ENCODE results near the gene ANXA6. TPM values are rescaled to one million over a fixed set of nuclear protein-coding genes. Genes with fewer than 3 reads are reported as not detected.
"Not testable (repeated sequence)": the region's sequence is repeated elsewhere in the genome, so short reads cannot be mapped to it uniquely, and the experiment has no call there.

Gene ANXA6
- total RNA-seq (2014; rRNA removed; shearing (Covaris generic)) = 424 and 507 TPM in 2 replicates

GRCh38 chr5:151157426-151158286 is at the start of gene ANXA6:
Gene ANXA6 (minus strand): TSS chr5:151157779. CDS start chr5:151147901, 9,878 bp downstream.
- DNase-seq (ENCODE audit: low spot score) = peak; percentile 77

GRCh38 chr5:151205411-151205810 is 47.8 kb upstream of the ANXA6 start:
- no peak for DNase-seq (ENCODE audit: low spot score)

- DNase-seq (ENCODE audit: low spot score) = no peak
Observed at GRCh38 chr5:151204051-151204450, 46.5 kb upstream of the ANXA6 start.

GRCh38 chr5:151202381-151203139 is 45.0 kb upstream of the ANXA6 start:
- DNase-seq (ENCODE audit: low spot score) = peak; percentile 92

GRCh38 chr5:151200913-151201595 is 43.5 kb upstream of the ANXA6 start:
- DNase-seq (ENCODE audit: low spot score) = no peak

GRCh38 chr5:151199581-151200185 is 42.1 kb upstream of the ANXA6 start:
- no peak for DNase-seq (ENCODE audit: low spot score)

- DNase-seq (ENCODE audit: low spot score) = no peak
Observed at GRCh38 chr5:151198861-151199260, 41.3 kb upstream of the ANXA6 start.

- DNase-seq (ENCODE audit: low spot score) = not testable (repeated sequence)
Observed at GRCh38 chr5:151197291-151197600, 39.7 kb upstream of the ANXA6 start.

GRCh38 chr5:151196556-151197290 is 39.1 kb upstream of the ANXA6 start:
- no peak for DNase-seq (ENCODE audit: low spot score)

- DNase-seq (ENCODE audit: low spot score) = no peak
Observed at GRCh38 chr5:151195622-151196021, 38.0 kb upstream of the ANXA6 start.

GRCh38 chr5:151192626-151193025 is 35.0 kb upstream of the ANXA6 start:
- no peak for DNase-seq (ENCODE audit: low spot score)

- DNase-seq (ENCODE audit: low spot score) = no peak
Observed at GRCh38 chr5:151191661-151192060, 34.1 kb upstream of the ANXA6 start.

GRCh38 chr5:151189151-151189550 is 31.6 kb upstream of the ANXA6 start:
- no peak for DNase-seq (ENCODE audit: low spot score)

GRCh38 chr5:151186538-151186937 is 29.0 kb upstream of the ANXA6 start:
- DNase-seq (ENCODE audit: low spot score) = no peak

GRCh38 chr5:151186052-151186451 is 28.5 kb upstream of the ANXA6 start:
- no peak for DNase-seq (ENCODE audit: low spot score)

- DNase-seq (ENCODE audit: low spot score) = no peak
Observed at GRCh38 chr5:151184316-151185042, 26.9 kb upstream of the ANXA6 start.

GRCh38 chr5:151183456-151184245 is 26.1 kb upstream of the ANXA6 start:
- peak; percentile 20 for DNase-seq (ENCODE audit: low spot score)

GRCh38 chr5:151182976-151183375 is 25.4 kb upstream of the ANXA6 start:
- DNase-seq (ENCODE audit: low spot score) = no peak

- no peak for DNase-seq (ENCODE audit: low spot score)
Observed at GRCh38 chr5:151182524-151182900, 24.9 kb upstream of the ANXA6 start.
